WTC11 (cell line): ENCODE data around the gene SRD5A1. TPM values are rescaled to one million over a fixed set of nuclear protein-coding genes. Genes with fewer than 3 reads are reported as not detected.

Source experiments
- ATAC-seq: fragments of 200-7000 bp; cut with Tn5 transposase; 2 replicates; pipeline ENCODE4 v1.10.0; 2021; ENCODE audit warnings: mild to moderate bottlenecking, moderate library complexity
- CTCF ChIA-PET: fragments of 300-600 bp; sonication (Branson Sonifier 250); formaldehyde crosslinking; loops from one replicate; lab custom pipeline; 2021; ENCODE audit warnings: antibody characterized with exemption; lab: Charles Lee
- POLR2A ChIA-PET: fragments of 350-600 bp; sonication (Branson Sonifier 250); formaldehyde crosslinking; loops from one replicate; lab custom pipeline; 2021; ENCODE audit warnings: antibody characterized with exemption; lab: Charles Lee
- DNase-seq: peaks from one replicate; pipeline ENCODE4 v3.0.0; 2021; ENCODE audit warnings: low spot score
- H3K27ac Mint-ChIP-seq: 2 replicates; pipeline ENCODE4 v1.8.0; 2021; ENCODE audit warnings: mixed read lengths
- H3K27me3 Mint-ChIP-seq: 2 replicates; pipeline ENCODE4 v1.8.0; 2021; ENCODE audit warnings: low read depth, mild to moderate bottlenecking, moderate library complexity, mixed read lengths
- H3K36me3 Mint-ChIP-seq: 2 replicates; pipeline ENCODE4 v1.8.0; 2021; ENCODE audit warnings: mixed read lengths
- H3K4me1 Mint-ChIP-seq: 2 replicates; pipeline ENCODE4 v1.8.0; 2022; ENCODE audit warnings: mixed read lengths
- H3K4me3 Mint-ChIP-seq: 2 replicates; pipeline ENCODE4 v1.8.0; 2021; ENCODE audit warnings: mild to moderate bottlenecking, moderate library complexity, mixed read lengths
- H3K9me3 Mint-ChIP-seq: 2 replicates; pipeline ENCODE4 v1.8.0; 2021; ENCODE audit warnings: mixed read lengths
- ATF1 ChIP-seq: sonication (generic); formaldehyde crosslinking; IDR thresholded peaks from 2 replicates; pipeline ENCODE4 v1.8.1; 2023; ENCODE audit warnings: mild to moderate bottlenecking, moderate library complexity, missing genetic modification reagents
- GABPB1 ChIP-seq: sonication (generic); formaldehyde crosslinking; IDR thresholded peaks from 2 replicates; pipeline ENCODE4 v1.8.1; 2023; ENCODE audit warnings: mild to moderate bottlenecking, missing genetic modification reagents
- IRF2 ChIP-seq: sonication (generic); formaldehyde crosslinking; IDR thresholded peaks from 2 replicates; pipeline ENCODE4 v1.8.0; 2022; ENCODE audit warnings: low read depth, missing genetic modification reagents, borderline replicate concordance
- MYBL2 ChIP-seq: sonication (generic); formaldehyde crosslinking; IDR thresholded peaks from 2 replicates; pipeline ENCODE4 v1.8.1; 2023; ENCODE audit warnings: mild to moderate bottlenecking, moderate library complexity, missing genetic modification reagents
- NFYB ChIP-seq: sonication (generic); formaldehyde crosslinking; conservative IDR thresholded peaks from 2 replicates; pipeline ENCODE4 v1.8.0; 2022; ENCODE audit warnings: low read depth, missing genetic modification reagents
- TCF7 ChIP-seq: sonication (generic); formaldehyde crosslinking; IDR thresholded peaks from 2 replicates; pipeline ENCODE4 v1.8.0; 2022; ENCODE audit warnings: mild to moderate bottlenecking, low read depth, missing genetic modification reagents, moderate library complexity
- ZNF121 ChIP-seq: sonication (generic); formaldehyde crosslinking; IDR thresholded peaks from 2 replicates; pipeline ENCODE4 v1.8.0; 2023; ENCODE audit warnings: missing genetic modification reagents
- ZNF232 ChIP-seq: sonication (generic); formaldehyde crosslinking; IDR thresholded peaks from 2 replicates; pipeline ENCODE4 v1.8.0; 2022; ENCODE audit warnings: mild to moderate bottlenecking, missing genetic modification reagents
- ZNF317 ChIP-seq: sonication (generic); formaldehyde crosslinking; IDR thresholded peaks from 2 replicates; pipeline ENCODE4 v1.8.1; 2023; ENCODE audit warnings: low read depth, mild to moderate bottlenecking, moderate library complexity, missing genetic modification reagents, borderline replicate concordance
- total RNA-seq: library from RNA; stranded (reverse); gene quantifications from 3 replicates; pipeline ENCODE4 v1.2.3, GENCODE V29; 2021
- TF ChIP-seq, protein P1 (sequence below): sonication (generic); formaldehyde crosslinking; IDR thresholded peaks from 2 replicates; pipeline ENCODE4 v1.8.0; 2022; ENCODE audit warnings: mild to moderate bottlenecking, missing genetic modification reagents
- TF ChIP-seq, protein P2 (sequence below): sonication (generic); formaldehyde crosslinking; conservative IDR thresholded peaks from 2 replicates; pipeline ENCODE4 v1.8.1; 2022; ENCODE audit warnings: mild to moderate bottlenecking, missing genetic modification reagents
- TF ChIP-seq, protein P3 (sequence below): fragments of 250-450 bp; sonication (Bioruptor Pico); IDR thresholded peaks from 2 replicates; pipeline ENCODE4 v1.9.0; 2021; ENCODE audit warnings: mild to moderate bottlenecking
- TF ChIP-seq, protein P4 (sequence below): fragments of 250-450 bp; sonication (Bioruptor Pico); IDR thresholded peaks from 2 replicates; pipeline ENCODE4 v1.9.0; 2021; ENCODE audit warnings: mild to moderate bottlenecking, borderline replicate concordance
- TF ChIP-seq, protein P5 (sequence below): sonication (generic); formaldehyde crosslinking; IDR thresholded peaks from 2 replicates; pipeline ENCODE4 v1.8.1; 2022; ENCODE audit warnings: low read depth, missing genetic modification reagents, borderline replicate concordance
- TF ChIP-seq, protein P6 (sequence below): sonication (generic); formaldehyde crosslinking; IDR thresholded peaks from 2 replicates; pipeline ENCODE4 v1.8.1; 2022; ENCODE audit warnings: missing genetic modification reagents, borderline replicate concordance
- TF ChIP-seq, protein P7 (sequence below): fragments of 250-450 bp; sonication (Bioruptor Pico); IDR thresholded peaks from 2 replicates; pipeline ENCODE4 v1.9.0; 2021; ENCODE audit warnings: mild to moderate bottlenecking
- TF ChIP-seq, protein P8 (sequence below): sonication (generic); formaldehyde crosslinking; IDR thresholded peaks from 2 replicates; pipeline ENCODE4 v1.8.1; 2023; ENCODE audit warnings: mild to moderate bottlenecking, moderate library complexity, missing genetic modification reagents
- TF ChIP-seq, protein P9 (sequence below): sonication (generic); formaldehyde crosslinking; IDR thresholded peaks from 2 replicates; pipeline ENCODE4 v1.8.1; 2023; ENCODE audit warnings: mild to moderate bottlenecking, missing genetic modification reagents, moderate library complexity

The SRD5A1 gene
- total RNA-seq, 1 experiment from 2014 or later = 36.9 TPM

DNA sequence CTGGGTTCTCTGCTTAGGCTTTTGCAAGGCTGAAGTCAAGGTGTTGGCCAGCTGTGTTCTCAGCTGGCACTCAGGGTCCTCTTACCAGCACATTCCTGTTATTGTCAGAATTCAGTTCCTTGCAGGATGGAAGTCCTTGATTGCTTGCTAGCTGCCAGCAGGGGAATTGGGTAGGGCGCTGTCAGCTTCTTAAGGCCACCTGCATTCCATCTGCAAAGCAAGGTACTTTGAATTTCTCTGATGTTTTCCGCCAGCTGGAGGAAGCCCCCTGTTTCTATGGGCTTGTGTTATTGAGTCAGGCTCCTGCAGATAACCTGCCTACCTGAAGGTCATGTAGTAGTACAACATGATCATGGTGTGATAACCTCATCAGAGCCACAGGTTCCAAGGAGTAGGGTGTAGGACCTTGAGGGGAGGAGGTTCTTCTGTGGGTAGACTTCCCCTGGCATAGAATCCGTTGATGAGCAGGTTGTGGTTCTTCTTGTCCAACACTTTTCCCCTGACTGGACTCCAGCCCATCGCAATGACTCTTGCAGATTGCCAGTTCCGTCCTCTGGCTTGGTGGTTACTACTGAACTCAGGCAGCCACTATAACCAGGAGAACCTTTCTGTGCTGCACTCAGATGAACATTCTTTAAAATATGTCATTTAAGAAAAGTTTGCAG, 86.8 kb downstream of the SRD5A1 start:
- H3K9me3 Mint-ChIP-seq = no peaks in the 10 kb centered on the region
- DNase-seq (no peak), ATAC-seq (no peak; the same call in 1 of the 2 replicates)
- H3K4me3 Mint-ChIP-seq = no peak overlapping the region
- TF ChIP-seq, protein P1, sequence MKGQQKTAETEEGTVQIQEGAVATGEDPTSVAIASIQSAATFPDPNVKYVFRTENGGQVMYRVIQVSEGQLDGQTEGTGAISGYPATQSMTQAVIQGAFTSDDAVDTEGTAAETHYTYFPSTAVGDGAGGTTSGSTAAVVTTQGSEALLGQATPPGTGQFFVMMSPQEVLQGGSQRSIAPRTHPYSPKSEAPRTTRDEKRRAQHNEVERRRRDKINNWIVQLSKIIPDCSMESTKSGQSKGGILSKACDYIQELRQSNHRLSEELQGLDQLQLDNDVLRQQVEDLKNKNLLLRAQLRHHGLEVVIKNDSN = no peak
- TF ChIP-seq, protein P2, sequence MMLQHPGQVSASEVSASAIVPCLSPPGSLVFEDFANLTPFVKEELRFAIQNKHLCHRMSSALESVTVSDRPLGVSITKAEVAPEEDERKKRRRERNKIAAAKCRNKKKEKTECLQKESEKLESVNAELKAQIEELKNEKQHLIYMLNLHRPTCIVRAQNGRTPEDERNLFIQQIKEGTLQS (CRISPR knock-in tag) = no peak
- TF ChIP-seq, protein P3, sequence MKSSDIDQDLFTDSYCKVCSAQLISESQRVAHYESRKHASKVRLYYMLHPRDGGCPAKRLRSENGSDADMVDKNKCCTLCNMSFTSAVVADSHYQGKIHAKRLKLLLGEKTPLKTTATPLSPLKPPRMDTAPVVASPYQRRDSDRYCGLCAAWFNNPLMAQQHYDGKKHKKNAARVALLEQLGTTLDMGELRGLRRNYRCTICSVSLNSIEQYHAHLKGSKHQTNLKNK (CRISPR knock-in tag) = no peak
- TF ChIP-seq, protein P4, sequence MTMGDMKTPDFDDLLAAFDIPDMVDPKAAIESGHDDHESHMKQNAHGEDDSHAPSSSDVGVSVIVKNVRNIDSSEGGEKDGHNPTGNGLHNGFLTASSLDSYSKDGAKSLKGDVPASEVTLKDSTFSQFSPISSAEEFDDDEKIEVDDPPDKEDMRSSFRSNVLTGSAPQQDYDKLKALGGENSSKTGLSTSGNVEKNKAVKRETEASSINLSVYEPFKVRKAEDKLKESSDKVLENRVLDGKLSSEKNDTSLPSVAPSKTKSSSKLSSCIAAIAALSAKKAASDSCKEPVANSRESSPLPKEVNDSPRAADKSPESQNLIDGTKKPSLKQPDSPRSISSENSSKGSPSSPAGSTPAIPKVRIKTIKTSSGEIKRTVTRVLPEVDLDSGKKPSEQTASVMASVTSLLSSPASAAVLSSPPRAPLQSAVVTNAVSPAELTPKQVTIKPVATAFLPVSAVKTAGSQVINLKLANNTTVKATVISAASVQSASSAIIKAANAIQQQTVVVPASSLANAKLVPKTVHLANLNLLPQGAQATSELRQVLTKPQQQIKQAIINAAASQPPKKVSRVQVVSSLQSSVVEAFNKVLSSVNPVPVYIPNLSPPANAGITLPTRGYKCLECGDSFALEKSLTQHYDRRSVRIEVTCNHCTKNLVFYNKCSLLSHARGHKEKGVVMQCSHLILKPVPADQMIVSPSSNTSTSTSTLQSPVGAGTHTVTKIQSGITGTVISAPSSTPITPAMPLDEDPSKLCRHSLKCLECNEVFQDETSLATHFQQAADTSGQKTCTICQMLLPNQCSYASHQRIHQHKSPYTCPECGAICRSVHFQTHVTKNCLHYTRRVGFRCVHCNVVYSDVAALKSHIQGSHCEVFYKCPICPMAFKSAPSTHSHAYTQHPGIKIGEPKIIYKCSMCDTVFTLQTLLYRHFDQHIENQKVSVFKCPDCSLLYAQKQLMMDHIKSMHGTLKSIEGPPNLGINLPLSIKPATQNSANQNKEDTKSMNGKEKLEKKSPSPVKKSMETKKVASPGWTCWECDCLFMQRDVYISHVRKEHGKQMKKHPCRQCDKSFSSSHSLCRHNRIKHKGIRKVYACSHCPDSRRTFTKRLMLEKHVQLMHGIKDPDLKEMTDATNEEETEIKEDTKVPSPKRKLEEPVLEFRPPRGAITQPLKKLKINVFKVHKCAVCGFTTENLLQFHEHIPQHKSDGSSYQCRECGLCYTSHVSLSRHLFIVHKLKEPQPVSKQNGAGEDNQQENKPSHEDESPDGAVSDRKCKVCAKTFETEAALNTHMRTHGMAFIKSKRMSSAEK (CRISPR knock-in tag) = no peak
- TF ChIP-seq, protein P5, sequence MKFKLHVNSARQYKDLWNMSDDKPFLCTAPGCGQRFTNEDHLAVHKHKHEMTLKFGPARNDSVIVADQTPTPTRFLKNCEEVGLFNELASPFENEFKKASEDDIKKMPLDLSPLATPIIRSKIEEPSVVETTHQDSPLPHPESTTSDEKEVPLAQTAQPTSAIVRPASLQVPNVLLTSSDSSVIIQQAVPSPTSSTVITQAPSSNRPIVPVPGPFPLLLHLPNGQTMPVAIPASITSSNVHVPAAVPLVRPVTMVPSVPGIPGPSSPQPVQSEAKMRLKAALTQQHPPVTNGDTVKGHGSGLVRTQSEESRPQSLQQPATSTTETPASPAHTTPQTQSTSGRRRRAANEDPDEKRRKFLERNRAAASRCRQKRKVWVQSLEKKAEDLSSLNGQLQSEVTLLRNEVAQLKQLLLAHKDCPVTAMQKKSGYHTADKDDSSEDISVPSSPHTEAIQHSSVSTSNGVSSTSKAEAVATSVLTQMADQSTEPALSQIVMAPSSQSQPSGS (CRISPR knock-in tag) = no peak
- TF ChIP-seq ZNF121 (CRISPR knock-in tag) = no peak
- TF ChIP-seq, protein P6, sequence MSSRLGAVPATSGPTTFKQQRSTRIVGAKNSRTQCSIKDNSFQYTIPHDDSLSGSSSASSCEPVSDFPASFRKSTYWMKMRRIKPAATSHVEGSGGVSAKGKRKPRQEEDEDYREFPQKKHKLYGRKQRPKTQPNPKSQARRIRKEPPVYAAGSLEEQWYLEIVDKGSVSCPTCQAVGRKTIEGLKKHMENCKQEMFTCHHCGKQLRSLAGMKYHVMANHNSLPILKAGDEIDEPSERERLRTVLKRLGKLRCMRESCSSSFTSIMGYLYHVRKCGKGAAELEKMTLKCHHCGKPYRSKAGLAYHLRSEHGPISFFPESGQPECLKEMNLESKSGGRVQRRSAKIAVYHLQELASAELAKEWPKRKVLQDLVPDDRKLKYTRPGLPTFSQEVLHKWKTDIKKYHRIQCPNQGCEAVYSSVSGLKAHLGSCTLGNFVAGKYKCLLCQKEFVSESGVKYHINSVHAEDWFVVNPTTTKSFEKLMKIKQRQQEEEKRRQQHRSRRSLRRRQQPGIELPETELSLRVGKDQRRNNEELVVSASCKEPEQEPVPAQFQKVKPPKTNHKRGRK (CRISPR knock-in tag) = no peak
- no peak for TF ChIP-seq MYBL2
- no peak for TF ChIP-seq ATF1 (CRISPR knock-in tag)
- no peak for TF ChIP-seq ZNF317 (CRISPR knock-in tag)
- TF ChIP-seq NFYB = no peak
- no peak for TF ChIP-seq IRF2
- no peak for TF ChIP-seq ZNF232 (CRISPR knock-in tag)
- CTCF ChIA-PET = interaction anchor here (1.0 kb wide), 1 partner anchor 9 kb away, joined by 3 read pairs; no protein-coding TSS in a partner anchor
- H3K27me3 Mint-ChIP-seq = no peaks in the 10 kb centered on the region
- H3K4me1 Mint-ChIP-seq = peaks cover 83% of the 10 kb centered on the region
- peak overlapping the region; percentile 14; the same call in 1 of the 2 replicates for H3K27ac Mint-ChIP-seq
- H3K36me3 Mint-ChIP-seq = peaks cover 9% of the 10 kb centered on the region; the same call in 1 of the 2 replicates
- POLR2A ChIA-PET = no interaction called here

DNA sequence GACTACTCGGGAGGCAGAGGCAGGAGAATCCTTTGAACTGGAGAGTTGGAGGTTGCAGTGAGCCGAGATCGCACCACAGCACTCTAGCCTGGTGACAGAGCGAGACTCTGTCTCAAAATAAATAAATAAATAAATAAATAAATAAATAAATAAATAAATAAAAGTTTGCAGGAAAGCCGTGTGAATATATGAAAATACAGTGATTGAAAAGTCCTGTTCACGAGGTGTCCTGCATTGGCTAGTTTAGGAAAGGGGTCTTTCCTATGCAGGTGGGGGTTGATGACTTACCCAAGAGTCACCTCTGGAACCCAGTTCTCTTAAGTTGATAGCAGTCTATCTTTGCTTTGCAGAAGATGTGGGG, 87.3 kb downstream of the SRD5A1 start:
- ChIA-PET POLR2A (no interaction called here), CTCF (no interaction called here)
- ATAC-seq = no peak
- no peak overlapping the region for H3K4me3 Mint-ChIP-seq
- H3K27me3 Mint-ChIP-seq = no peaks in the 10 kb centered on the region
- no peaks in the 10 kb centered on the region for H3K9me3 Mint-ChIP-seq
- DNase-seq = no peak
- peaks cover 78% of the 10 kb centered on the region for H3K4me1 Mint-ChIP-seq
- H3K27ac Mint-ChIP-seq = no peak overlapping the region
- H3K36me3 Mint-ChIP-seq = peaks cover 9% of the 10 kb centered on the region; the same call in 1 of the 2 replicates
- no peak for TF ChIP-seq TCF7 (CRISPR knock-in tag)
- TF ChIP-seq, protein P7, sequence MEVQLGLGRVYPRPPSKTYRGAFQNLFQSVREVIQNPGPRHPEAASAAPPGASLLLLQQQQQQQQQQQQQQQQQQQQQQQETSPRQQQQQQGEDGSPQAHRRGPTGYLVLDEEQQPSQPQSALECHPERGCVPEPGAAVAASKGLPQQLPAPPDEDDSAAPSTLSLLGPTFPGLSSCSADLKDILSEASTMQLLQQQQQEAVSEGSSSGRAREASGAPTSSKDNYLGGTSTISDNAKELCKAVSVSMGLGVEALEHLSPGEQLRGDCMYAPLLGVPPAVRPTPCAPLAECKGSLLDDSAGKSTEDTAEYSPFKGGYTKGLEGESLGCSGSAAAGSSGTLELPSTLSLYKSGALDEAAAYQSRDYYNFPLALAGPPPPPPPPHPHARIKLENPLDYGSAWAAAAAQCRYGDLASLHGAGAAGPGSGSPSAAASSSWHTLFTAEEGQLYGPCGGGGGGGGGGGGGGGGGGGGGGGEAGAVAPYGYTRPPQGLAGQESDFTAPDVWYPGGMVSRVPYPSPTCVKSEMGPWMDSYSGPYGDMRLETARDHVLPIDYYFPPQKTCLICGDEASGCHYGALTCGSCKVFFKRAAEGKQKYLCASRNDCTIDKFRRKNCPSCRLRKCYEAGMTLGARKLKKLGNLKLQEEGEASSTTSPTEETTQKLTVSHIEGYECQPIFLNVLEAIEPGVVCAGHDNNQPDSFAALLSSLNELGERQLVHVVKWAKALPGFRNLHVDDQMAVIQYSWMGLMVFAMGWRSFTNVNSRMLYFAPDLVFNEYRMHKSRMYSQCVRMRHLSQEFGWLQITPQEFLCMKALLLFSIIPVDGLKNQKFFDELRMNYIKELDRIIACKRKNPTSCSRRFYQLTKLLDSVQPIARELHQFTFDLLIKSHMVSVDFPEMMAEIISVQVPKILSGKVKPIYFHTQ (CRISPR knock-in tag) = no peak
- TF ChIP-seq, protein P8, sequence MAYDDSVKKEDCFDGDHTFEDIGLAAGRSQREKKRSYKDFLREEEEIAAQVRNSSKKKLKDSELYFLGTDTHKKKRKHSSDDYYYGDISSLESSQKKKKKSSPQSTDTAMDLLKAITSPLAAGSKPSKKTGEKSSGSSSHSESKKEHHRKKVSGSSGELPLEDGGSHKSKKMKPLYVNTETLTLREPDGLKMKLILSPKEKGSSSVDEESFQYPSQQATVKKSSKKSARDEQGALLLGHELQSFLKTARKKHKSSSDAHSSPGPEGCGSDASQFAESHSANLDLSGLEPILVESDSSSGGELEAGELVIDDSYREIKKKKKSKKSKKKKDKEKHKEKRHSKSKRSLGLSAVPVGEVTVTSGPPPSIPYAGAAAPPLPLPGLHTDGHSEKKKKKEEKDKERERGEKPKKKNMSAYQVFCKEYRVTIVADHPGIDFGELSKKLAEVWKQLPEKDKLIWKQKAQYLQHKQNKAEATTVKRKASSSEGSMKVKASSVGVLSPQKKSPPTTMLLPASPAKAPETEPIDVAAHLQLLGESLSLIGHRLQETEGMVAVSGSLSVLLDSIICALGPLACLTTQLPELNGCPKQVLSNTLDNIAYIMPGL (CRISPR knock-in tag) = no peak
- TF ChIP-seq, protein P9, sequence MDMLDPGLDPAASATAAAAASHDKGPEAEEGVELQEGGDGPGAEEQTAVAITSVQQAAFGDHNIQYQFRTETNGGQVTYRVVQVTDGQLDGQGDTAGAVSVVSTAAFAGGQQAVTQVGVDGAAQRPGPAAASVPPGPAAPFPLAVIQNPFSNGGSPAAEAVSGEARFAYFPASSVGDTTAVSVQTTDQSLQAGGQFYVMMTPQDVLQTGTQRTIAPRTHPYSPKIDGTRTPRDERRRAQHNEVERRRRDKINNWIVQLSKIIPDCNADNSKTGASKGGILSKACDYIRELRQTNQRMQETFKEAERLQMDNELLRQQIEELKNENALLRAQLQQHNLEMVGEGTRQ (CRISPR knock-in tag) = no peak
- TF ChIP-seq, protein P1 = no peak
- TF ChIP-seq GABPB1 (CRISPR knock-in tag) = no peak
